ENCODE measurements around the gene ACVR1. TPM values are rescaled to one million over a fixed set of nuclear protein-coding genes. Genes with fewer than 3 reads are reported as not detected.

ACVR1 gene
- total RNA-seq, 1 donor from 2014 or later: 22.4 TPM

DNA sequence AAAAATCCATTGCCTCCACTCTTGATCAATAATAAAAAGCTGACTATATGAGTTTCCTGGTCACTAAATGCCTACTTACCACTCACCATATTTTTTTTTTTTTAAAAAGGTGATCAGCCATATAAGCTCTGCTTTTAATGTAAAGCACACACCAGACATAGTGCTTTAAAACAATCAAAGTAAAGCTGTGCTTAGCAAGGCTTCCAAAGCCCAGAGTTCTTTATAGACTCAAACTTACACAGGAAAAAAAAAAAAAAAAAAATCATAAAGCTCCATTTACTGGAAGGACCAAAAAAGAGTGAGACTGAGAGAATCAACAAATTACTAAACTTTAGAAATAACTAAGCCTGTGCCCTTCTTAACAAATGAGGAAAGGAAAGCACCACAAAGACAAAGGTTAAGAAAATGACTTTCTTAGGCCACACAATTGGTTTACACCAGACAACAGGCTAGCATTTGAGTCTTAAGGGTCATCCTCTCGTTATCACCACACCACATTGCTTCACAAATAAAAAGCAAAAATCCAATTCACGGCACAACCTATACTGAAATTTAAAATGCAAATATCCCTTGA lies 11.2 kb downstream of the ACVR1 start:
- no peak for TF ChIP-seq CTCF (IDR thresholded peaks at IDR 0.05; ENCODE audit: insufficient read depth, low read length, poor library complexity, severe bottlenecking)
- H3K4me3 ChIP-seq (ENCODE audit: low read depth, low read length): no peak overlapping the region
- no peaks in the 10 kb centered on the region for H3K36me3 ChIP-seq (ENCODE audit: control insufficient read depth, insufficient read depth, low read length)
- no peak for DNase-seq (ENCODE audit: low read depth)
- no peaks in the 10 kb centered on the region for H3K27me3 ChIP-seq (ENCODE audit: control insufficient read depth, insufficient read depth, low read length)

DNA sequence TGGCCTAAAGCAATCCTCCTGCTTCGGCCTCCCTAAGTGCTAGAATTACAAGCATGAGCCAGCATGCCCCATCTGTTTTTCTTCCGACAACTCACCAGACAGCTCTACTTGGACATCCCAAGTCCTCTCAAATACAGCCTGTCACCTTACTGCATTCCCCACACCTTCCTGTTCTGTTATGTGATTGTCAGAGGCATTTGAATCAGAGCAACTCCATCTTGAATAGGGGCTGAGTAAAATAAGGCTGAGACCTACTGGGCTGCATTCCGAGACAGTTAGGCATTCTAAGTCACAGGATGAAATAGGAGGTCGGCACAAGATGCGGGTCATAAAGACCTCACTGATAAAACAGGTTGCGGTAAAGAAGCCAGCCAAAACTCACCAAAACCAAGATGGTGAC lies 17.3 kb downstream of the ACVR1 start:
- Histone ChIP-seq H3K27me3 (ENCODE audit: control insufficient read depth, insufficient read depth, low read length) (no peaks in the 10 kb centered on the region), H3K36me3 (ENCODE audit: control insufficient read depth, insufficient read depth, low read length) (peaks cover 1% of the 10 kb centered on the region), H3K4me3 (ENCODE audit: low read depth, low read length) (no peak overlapping the region)
- TF ChIP-seq CTCF (IDR thresholded peaks at IDR 0.05; ENCODE audit: insufficient read depth, low read length, poor library complexity, severe bottlenecking): no peak
- no peak for DNase-seq (ENCODE audit: low read depth)

DNA sequence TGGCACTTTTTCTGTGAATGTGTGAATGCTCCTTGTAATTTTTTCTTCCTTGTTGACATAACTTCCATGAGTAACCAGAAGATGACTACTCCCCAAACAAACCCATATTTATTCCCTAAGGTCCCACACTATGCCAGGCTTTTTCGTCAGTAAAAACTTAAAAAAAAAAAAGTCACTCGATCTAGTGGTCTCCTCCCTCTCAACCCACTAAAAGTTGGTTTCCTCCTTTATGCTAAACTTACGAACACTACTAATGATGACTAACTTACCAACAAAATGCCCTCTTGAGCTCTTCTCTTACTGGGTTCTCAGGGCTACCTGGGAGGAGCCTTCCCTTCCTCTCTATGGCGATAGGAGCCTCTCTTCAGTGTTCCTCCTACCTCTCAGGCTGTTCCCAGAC lies 18.2 kb downstream of the ACVR1 start:
- peaks cover 1% of the 10 kb centered on the region for H3K36me3 ChIP-seq (ENCODE audit: control insufficient read depth, insufficient read depth, low read length)
- no peak for TF ChIP-seq CTCF (IDR thresholded peaks at IDR 0.05; ENCODE audit: insufficient read depth, low read length, poor library complexity, severe bottlenecking)
- H3K4me3 ChIP-seq (ENCODE audit: low read depth, low read length): no peak overlapping the region
- no peak for DNase-seq (ENCODE audit: low read depth)
- no peaks in the 10 kb centered on the region for H3K27me3 ChIP-seq (ENCODE audit: control insufficient read depth, insufficient read depth, low read length)

GRCh38 chr2:157856187-157856515 lies 20.0 kb downstream of the ACVR1 start:
- Histone ChIP-seq H3K36me3 (ENCODE audit: control insufficient read depth, insufficient read depth, low read length) (peaks cover 1% of the 10 kb centered on the region), H3K4me3 (ENCODE audit: low read depth, low read length) (no peak overlapping the region), H3K27me3 (ENCODE audit: control insufficient read depth, insufficient read depth, low read length) (no peaks in the 10 kb centered on the region)
- TF ChIP-seq CTCF (IDR thresholded peaks at IDR 0.05; ENCODE audit: insufficient read depth, low read length, poor library complexity, severe bottlenecking): no peak
- no peak for DNase-seq (ENCODE audit: low read depth)

- H3K27me3 ChIP-seq (ENCODE audit: control insufficient read depth, insufficient read depth, low read length): no peaks in the 10 kb centered on the region
- no peak for TF ChIP-seq CTCF (IDR thresholded peaks at IDR 0.05; ENCODE audit: insufficient read depth, low read length, poor library complexity, severe bottlenecking)
- H3K36me3 ChIP-seq (ENCODE audit: control insufficient read depth, insufficient read depth, low read length): peaks cover 1% of the 10 kb centered on the region
- no peak overlapping the region for H3K4me3 ChIP-seq (ENCODE audit: low read depth, low read length)
- DNase-seq (ENCODE audit: low read depth): no peak
Observed at GRCh38 chr2:157853820-157854219, 22.3 kb downstream of the ACVR1 start.

DNA sequence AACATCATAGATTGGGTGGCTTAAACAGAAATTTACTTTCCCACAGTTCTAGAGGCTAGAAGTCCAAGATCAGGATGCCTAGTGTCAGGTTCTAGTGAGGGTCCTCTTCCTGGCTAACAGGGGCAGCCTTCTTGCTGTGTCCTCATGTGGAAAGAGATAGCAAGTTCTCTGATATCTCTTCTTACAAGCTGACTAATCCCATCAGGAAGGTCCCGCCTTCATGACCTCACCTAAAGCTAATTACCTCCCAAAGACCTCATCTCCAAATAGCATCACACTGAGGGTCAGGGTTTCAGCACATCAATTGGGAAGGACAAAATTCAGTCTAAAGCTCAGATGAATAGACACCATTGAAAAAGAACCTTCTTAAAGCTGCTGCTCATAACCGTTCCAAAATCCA lies 22.9 kb downstream of the ACVR1 start:
- Histone ChIP-seq H3K36me3 (ENCODE audit: control insufficient read depth, insufficient read depth, low read length) (no peaks in the 10 kb centered on the region), H3K27me3 (ENCODE audit: control insufficient read depth, insufficient read depth, low read length) (no peaks in the 10 kb centered on the region), H3K4me3 (ENCODE audit: low read depth, low read length) (no peak overlapping the region)
- no peak for TF ChIP-seq CTCF (IDR thresholded peaks at IDR 0.05; ENCODE audit: insufficient read depth, low read length, poor library complexity, severe bottlenecking)
- no peak for DNase-seq (ENCODE audit: low read depth)

Data from kidney epithelial cell (primary cell).